Measurements from ENCODE around the gene ICA1L.
A peak's percentile ranks its signal among the peaks of the same experiment; 100 is the strongest.

ICA1L gene

GRCh38 chr2:202780514-202781021 lies 91.0 kb downstream of the ICA1L start:
- DNase-seq = no peak

DNA sequence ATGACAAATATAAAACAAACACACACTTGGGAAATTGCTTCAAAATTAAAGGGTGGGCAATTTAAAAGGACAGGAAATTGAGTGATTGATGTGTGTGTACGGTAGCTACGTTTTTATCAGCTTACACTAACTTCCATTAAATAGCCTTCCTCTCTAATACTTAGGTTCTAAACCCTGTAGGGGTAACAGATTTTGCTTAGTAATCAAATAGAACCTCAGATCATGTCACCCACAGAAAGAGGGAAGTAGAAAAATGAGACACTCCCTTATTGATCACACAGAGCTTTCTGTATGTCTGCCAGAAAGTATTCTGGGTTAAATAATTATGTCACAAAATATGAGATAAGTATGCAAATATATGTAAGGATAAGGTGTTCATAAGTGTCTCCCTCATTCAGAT lies 93.3 kb downstream of the ICA1L start:
- no peak for DNase-seq

- no peak for DNase-seq
Observed at GRCh38 chr2:202774104-202774503, 97.5 kb downstream of the ICA1L start.

- no peak for DNase-seq
Observed at GRCh38 chr2:202773301-202773973, 98.1 kb downstream of the ICA1L start.

DNA sequence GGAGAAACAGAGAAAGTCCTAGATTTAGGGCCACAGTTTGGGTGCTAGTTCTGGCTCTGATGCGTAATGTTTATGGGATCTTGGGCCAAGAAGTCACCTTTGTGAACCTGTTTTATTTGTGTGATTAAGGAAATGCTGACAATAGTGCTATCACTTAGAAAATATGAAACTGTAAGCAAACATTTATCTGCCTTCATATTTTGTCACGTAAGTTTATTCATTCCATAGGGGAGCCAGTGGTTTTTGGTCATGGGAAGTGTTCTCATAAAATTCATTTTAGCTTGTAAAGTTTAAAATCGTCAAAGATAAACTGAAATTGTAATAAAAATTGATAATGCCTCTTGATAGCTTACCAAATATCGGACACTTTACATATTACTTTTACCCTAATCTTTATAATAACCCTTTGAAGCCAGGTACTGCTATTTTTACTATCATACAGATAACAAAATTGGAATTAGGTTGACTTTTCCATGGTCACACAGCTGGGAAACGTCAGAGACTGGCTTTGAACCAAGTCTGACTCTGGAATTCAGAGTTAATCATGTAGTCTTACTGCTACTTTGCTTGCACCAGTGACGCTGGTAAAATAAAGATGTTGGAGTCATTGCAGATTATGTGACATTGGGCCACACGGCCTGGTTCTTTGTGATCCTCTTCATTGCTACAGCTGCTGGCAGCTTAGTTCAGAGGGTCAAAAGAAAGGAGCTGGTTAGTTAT lies 99.7 kb downstream of the ICA1L start:
- DNase-seq = no peak

DNA sequence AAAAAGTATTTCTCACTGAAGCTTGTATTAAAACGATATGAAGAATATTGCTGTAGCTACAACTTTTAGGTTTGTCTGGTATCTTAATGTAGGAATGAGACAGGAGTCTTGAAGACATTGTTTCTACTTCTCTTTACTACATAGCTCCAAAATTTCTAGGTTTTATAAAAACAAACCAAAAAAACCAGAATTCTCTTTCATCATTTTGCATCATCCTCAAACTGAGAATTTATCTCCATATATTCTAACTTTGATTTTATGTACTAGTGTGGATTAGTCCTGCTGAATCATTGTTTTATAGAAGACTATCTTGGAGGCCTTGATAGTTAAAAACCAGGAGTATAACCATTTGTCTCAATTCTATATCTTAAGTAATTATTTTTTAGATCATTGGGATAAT lies 100.2 kb downstream of the ICA1L start:
- no peak for DNase-seq

DNA sequence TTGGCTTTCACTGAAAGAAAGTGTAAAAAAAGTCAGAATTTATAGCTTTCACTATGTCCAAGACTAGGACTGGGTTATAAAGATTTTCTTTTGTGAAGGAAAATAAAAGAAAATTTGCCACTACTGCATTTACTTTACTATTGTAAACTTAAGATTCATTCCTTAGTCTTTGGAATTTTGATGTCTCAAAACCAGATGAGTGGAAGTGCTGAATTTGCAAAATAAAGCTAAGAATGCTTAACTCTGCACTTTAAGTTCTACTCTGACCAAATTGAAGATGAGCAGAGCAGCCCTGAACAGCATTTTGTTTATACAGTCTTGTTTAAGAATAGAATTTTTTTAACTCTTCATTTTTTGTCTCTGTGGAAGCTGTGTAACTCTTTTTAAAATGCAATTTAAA lies 102.4 kb downstream of the ICA1L start:
- DNase-seq = no peak

GRCh38 chr2:202768273-202768672 lies 103.3 kb downstream of the ICA1L start:
- DNase-seq = no peak

GRCh38 chr2:202765436-202765835 lies 106.1 kb downstream of the ICA1L start:
- DNase-seq = peak; percentile 26

GRCh38 chr2:202764991-202765390 lies 106.6 kb downstream of the ICA1L start:
- no peak for DNase-seq

- DNase-seq = no peak
Observed at GRCh38 chr2:202763916-202764315, 107.7 kb downstream of the ICA1L start.

DNA sequence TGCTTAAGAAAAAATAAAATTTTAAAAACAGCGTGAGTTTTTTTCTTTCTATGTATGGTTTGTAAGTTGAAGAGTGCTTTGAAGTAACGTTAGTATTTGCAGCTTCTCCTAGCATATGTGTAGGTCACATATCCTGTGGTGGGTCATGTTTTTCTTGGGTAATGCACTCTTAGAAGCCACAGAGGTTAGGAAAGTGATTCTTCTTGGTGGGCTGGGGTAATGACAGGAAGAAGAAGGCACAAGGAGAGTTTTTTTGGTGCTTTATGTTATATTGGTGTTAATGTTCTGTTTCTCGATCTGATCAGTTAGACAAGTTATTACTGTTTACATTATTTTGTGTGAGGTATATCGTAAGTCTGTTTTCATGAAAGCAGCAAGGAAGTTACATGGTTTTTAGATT lies 109.0 kb downstream of the ICA1L start:
- DNase-seq = no peak

DNA sequence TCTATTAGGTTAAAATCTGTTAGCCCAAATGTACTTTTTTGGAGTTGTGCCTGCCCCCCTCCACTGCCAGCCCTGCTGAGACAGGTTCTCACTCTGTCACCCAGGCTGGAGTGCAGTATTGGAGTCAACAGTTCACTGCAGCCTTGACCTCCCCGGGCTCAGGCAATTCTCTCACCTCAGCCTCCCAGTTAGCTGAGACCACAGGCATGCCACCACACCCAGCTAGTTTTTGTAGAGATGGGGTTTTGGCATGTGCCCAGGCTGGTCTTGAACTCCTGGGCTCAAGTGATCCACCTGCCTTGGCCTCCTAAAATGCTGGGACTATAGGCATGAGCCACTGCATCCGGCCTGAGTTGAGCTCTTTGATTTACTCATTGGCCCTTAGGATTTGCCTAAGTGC lies 110.7 kb downstream of the ICA1L start:
- DNase-seq = no peak

GRCh38 chr2:202758604-202759003 lies 113.0 kb downstream of the ICA1L start:
- peak; percentile 45 for DNase-seq

DNA sequence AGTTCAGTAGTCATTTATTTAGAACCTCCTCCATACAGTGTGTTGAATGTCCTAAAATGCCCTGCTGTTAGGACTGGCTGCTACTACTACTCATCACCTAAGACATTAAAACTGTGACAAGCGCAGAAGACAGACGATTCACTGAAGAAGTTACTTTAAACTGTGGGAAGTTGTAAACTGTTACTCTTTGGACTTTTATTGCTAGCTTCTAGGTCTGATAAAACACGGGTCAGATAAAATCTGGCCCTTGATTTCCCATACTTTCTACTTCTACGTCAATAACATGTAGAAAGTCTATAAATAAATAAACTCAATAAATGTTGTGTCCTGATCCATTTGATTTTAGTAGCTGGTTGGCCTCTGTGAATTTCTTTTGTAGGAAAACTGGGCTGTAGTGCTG lies 113.4 kb downstream of the ICA1L start:
- no peak for DNase-seq

GRCh38 chr2:202757339-202757738 lies 114.2 kb downstream of the ICA1L start:
- DNase-seq = no peak

GRCh38 chr2:202756598-202756997 lies 115.0 kb downstream of the ICA1L start:
- no peak for DNase-seq

DNA sequence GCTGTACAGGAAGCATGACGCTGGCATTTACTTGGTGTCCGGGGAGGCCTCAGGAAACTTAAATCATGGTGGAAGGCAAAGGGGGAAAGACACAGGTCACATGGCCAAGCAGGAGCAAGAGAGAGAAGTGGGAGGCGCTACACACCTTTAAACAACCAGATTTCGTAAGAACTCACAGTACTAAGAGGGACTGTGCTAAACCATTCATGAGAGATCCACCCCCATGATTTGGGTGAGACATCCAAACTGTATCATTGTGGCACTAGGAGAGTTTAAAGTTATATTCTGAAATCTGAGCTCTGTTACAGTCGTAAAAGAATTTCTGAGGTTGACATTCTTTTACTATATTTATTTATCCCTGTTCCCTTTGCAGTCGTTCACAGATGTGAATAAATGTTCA lies 116.6 kb downstream of the ICA1L start:
- no peak for DNase-seq

DNA sequence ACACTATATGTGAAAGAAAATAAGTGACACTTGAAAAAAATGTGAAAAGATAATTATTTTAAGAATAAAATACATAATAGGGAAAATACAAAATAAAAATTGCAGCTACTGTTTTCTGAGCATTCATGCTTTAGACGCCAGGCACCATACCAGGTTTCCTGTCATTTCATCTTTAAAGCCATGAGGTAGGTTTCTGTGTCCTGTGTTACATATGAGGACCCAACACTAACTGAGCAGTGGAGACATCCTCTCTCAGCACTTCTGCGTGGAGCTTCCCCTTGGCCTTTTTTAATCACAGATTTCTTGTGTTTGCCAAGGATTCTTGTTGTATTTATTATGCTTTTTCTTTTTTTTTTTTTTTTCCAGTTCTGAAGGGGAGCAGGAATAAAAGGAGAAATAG lies 119.5 kb downstream of the ICA1L start:
- DNase-seq = no peak

DNA sequence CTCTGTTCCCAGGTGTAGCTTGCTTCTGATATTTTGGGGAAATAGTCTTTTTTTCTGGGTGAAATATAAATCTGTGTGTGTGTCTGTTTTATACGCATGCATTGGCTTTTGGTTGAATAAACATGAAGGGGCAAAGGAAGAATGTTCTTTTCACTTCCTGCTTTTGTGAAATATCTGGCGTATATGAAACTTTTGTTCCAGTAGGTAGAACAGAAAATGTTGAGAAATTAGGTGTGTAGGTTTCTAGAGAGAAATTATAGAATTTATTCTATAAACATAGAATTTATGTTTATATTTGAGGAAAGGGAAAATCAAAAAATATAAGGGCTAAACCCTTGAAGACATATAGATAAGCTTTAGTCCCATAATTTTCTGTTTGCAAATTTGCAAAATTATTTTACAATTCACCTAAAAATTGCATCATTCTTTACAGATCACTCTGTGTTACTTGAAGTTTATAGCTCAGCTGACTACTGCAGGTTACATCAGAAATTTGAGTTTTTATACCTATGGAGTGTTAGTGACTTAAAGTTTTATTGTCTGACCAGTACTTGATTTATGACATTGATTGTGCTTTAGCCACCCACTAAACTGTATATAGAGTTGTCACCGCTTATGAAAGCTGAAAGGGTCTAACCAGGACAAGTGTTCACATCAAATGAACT lies 120.7 kb downstream of the ICA1L start:
- no peak for DNase-seq

DNA sequence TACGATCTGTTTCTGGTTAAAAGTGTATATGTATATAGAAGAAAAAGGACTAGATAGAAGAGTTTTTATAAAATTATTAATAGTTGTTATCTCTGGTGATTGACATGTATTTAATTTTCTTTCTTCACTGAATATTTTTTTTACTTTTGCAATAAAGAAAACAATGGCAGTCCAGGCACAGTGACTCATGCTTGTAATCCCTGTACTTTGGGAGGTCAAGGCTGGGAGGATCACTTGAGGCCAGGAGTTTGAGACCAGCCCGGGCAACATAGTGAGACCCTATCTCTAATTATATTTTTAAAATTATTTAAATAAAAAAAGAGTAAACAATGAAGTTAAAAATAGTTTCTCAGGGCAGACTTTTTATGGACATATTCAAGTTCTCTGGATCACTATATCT lies 122.1 kb downstream of the ICA1L start:
- no peak for DNase-seq

DNA sequence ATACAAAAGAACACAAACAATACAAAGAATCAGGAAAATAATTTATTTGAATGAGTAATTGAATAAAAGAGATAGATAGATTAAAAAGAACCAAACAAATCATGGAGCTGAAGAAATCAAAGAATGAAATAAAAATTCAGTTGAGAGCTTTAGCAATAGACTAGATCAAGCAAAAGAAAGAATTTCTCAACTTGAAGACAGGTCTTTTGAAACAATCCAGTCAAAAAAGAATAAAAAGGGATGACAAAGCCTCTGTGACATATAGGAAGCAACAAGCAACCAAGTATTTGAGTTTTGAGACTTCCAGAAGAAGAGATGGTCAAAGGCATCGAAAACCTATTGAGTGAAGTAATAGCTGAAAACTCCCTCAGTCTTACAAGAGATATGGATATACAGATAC lies 128.0 kb downstream of the ICA1L start:
- DNase-seq = no peak

DNA sequence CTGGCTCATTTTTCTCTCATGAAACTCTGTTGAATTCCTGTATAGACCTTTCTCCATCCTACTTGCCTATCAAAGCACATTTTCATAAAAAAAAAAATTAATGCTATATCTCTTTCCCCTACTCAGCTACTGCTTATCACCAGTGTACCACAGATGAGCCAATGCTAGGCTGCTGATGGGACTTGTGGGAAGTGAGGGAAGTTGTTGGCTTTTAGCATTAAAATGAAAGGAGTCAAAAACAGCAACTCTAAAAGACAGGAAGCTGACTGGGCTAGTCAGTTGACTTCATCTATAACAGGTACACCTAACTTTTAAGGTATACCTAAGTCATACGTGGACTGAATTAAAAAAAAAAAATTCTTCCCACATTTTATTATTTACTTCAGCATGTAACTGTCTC lies 134.7 kb downstream of the ICA1L start:
- DNase-seq = no peak

DNA sequence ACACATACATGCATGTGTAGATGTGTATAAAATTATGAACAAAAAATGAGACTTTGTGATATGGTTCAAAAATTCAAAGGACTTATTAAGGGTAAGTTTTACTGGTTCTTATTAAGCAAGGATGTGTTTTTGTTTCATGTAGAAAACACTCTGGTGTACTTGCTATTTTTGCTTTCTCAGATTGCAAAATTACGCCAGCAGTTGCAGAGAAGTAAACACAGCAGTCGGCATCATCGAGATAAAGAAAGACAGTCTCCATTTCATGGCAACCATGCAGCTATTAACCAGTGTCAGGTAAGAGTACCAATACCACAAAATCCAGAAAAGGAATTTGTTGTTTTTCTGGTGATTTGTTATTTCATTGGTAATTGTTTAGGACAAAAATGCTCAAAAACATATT lies 145.5 kb downstream of the ICA1L start:
- DNase-seq = no peak

Data from DMS79 treated with DMSO at 0.1 percent for 48 hours (cell line).